Activated naive CD4-positive, alpha-beta T cell (primary cell): ENCODE data around the gene SEMA3B.
"Not testable (repeated sequence)": the region's sequence is repeated elsewhere in the genome, so short reads cannot be mapped to it uniquely, and the experiment has no call there.

Experiments used
- DNase-seq, 4 experiments: peaks; one replicate each; lab custom pipeline; 2025; lab: John Stamatoyannopoulos, UW

Gene SEMA3B

DNA sequence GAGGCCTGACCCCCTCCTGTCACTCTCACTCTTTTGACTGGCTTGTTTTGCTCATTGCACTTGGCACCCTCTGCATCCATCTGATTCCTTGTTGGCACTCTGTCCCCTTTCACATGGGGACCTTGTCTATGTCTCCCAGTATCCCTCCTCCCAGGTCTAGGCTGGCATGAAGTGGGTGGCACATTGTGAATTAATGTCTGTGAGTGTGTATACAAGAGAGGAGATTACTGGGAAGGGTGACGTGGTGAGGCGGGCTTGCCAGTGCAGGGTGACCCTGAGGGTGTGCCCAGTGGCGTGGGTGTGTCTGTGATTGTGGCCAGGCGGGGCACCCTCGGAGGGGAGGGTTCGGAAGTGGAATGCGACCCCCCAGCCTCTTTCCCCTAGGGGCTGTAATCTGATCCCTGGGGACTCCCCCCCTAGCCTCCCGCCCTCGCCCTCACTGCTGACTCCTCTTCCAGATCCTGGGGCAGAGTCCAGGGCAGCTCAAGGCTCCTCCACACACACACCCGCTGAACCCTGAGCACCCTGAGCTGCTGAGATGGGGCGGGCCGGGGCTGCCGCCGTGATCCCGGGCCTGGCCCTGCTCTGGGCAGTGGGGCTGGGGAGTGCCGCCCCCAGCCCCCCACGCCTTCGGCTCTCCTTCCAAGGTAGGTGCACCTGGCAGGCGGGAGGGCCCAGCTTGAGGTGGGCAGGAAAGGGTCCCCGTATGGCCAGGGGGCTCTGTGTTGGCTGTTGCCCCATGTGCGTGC, at the start of gene SEMA3B:
Gene SEMA3B, plus strand, starts transcription at position 445 of the 749 bp plus-strand sequence. Its CDS starts 94 bp downstream, at position 539.
- DNase-seq: no peak

DNA sequence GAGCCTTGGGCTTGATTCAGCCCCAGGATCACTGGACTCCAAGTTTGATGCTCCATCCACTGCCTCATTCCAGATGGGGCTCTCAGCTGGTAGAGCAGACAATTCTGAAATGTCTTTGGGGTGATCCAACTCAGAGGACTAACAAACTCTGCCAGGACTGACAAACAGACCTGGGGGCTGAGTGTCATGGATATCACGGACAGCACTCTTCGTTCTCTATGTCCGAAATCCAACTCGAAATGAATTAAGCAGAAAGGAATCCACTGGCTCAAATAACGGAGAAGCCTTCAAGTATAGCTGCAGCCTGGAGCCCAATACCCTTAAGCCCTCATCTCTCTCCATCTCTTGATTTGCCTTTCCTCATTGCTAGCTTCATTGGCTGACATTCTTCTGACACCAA, 49.7 kb upstream of the SEMA3B start:
- DNase-seq: no peak

DNA sequence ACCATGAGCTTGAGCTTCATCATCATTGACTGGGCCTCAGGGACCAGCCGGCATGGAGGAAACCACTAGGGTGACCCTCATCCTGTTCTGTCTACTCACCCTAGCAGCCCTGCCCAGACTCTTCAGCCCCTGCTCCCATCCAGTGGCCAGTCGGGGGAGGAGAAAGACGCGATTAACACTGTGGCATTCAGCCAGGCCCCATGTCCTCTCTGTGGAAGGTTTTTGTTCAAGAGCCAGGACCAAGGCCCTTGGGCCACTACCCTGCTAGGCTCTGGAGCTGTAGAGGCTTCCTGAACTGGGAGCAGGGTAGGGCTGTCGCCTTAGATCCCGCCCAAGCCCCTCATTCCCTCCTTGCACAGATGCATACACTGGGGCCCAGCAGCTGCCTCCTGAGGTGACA, 48.8 kb upstream of the SEMA3B start:
- DNase-seq: no peak

DNA sequence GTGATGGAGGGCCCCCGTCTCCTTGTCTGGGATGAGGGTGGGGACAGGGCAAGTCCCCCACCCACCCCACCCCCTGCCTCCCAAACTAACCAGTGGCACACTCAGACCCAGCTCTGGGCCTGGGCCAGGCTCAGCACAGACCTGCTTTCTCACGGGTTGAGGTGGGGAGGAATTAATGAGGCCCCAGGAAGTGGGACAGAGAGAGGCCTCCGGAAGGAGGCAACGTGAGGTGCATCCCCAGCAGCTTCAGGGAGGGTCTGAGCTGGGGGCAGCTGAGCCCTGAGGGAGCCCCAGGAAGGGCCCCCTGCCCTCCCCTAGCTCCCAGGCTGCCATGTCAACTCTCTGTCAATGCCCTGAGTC, 47.9 kb upstream of the SEMA3B start:
- no peak for DNase-seq

DNA sequence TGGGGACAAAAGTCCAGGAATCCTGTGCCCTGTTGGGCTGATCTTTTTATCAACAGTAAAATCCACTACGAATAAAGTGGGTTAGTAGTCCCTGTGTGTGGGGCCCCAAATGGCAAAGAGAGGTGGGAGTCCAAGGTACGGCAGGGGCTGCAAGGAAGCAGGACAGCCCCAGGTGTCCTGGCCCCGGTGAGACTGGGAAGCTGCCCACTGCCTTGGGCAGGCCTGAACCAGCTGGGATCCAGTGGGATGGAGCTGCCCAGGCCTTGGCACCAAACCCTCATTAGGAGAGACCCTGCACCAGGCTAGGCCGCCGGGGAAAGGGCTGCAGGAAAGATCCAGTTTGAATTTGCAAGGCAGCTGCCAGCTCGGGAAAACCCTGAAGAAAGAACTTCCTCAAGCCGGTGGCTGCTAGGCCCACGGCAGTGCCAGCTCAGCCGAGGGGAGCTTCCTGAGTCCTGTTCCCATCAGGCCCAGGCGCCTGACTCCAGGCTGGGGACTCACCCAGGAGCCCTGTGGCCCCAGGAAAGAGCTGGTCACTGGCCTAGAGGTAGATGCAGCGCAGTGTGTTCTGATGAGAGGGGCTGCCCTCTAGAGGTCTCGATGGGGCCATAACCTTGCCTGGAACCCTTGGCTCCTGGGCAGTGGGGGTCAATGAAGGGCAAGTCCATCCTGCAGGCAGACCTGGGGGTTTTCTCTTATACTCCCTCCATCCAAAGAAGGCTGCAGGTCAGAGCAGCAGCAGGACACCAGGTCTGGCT, 47.4 kb upstream of the SEMA3B start:
- DNase-seq: no peak

DNA sequence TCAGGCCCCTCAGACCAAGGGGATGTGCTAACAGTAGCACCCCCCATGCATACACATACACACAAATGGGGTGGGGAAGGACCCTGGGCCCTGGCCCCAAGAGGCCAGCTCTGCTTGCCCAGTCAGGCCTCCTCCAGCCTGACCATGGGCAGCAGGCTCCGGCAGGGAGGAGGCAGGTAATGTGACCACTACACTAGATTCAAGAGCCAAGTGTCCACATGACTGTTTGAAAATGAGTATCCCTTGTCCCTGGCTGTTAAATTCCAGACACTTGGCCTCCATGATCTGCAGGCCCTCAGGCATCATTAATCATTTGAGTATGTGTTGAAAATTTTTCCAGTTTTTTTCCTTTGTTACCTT, 46.8 kb upstream of the SEMA3B start:
- DNase-seq: no peak

DNA sequence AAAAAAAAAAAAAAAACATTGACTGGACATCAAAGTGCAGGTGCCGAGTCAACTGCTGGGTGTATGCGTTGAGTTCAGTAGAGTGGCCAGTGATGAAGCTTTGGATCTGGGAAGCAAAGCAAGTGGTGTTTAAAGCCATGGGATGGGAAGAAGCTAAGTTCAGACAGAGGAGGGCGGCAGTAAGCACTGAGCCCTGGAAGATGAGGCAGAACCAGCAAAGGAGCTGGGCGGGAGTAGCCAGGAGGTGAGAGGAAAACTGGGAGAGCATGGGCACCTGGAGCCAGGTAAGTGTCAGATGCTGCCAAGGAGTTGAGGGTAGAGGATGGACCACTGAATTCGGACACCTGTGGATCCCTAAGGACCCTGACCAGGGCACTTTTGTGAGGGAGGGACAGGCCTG, 44.3 kb upstream of the SEMA3B start:
- no peak for DNase-seq

DNA sequence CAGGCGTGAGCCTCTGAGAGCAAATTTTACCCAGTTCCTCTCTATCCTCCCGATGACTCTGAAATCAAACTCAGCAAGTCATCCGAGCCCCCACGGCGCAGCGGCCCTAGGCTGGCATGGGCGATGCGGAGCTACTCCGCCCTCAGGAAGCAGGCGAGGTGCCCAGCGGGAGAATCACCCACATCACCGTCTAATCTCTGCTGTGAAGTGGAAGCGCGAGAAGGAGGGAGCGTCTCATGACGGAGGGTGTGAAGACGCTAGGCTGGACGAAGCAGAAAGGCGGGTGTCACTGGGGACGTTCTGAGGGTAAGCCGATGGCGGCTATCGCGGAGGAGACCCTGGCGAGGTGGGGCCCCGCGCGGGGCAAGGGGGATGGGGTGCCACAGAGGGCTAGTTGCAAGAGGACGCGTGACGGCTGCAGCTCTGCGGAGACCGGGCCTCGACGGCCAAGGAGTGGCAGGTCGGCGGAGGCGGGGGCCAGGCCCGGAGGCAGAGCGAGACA, 42.0 kb upstream of the SEMA3B start:
- peak in 3 of 4 experiments; percentile 37 to 45 (median 42) for DNase-seq

DNA sequence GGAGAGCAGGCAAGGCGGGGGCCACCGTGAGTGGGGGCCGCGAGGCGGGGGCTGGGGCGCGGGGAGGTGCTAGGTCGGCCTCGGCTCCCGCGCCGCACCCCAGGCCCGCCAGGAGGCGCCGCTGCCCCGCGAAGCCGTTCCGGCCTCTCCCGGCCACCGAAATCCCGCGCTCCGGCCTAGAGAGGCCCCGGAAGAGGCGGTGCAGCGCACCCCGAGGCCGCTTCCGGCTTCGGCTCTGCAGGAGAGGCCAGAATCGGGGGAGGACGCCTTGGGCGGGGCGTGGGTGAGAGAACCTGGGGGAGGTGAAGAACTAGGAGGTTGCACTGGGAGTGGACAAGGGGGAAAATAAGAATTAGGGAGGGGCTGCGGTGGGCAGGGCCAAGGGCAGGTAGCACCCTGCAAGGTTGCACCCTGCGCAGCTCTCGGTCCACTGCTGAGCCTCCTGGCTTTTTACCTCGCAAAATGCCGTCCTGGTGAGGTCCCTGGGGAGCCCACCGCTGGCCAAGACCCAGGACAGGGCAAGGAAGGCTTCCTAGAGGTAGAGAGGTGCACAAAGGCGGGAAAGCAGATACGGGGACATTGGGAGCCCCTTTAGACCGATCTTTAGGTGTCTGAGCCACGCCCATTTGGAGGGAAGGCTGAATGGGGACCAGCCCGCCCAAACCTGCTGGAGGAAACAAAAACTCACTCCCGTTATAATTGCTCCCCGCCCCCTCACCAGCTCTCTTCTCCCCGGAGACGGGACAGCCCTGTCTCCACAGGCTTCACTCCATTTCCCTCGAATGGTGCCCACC, 41.4 kb upstream of the SEMA3B start:
- DNase-seq: peak; percentile 61 to 92 (median 72)

DNA sequence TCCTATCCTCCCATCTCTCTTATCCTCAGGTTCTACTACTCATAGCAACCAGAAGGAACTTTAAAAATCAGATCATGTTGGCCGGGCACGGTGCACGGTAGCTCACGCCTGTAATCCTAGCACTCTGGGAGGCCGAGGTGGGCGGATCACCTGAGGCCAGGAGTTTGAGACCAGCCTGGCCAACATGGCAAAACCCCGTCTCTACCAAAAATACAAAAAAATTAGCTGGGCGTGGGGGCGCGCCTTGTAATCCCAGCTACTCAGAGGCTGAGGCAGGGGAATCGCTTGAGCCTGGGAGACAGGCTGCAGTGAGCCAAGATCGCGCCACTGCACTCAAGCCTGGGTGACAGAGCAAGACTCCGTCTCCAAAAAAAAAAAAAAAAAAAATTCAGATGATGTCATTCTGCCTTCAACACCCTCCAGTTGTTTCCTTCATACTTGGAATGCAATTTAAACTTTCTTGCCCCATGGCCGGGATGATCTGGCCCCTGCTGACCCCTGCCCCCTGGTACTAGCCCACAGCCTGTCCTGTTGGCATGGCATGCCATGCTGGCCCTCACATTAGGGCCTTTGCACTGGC, 40.7 kb upstream of the SEMA3B start:
- not testable (repeated sequence) for DNase-seq

DNA sequence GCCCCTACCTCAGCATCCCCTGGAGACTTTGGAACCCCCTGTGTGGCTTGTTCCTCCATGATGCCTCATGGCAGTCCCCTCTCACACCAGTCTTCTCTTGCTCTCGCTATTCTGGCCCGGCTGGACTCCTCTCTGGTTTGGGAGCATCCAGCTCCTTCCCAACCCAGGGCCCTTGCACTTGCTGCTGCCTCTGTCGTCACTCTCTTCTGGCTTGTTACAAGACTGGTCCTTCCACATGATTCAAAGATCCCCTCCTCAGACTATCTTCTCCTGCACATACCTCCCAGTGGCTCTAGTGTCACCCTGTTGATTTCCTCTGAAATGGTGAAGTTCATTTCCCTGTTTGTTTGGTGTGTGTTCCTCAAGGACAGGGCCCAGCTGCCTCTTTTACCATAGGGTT, 39.5 kb upstream of the SEMA3B start:
- DNase-seq: no peak

DNA sequence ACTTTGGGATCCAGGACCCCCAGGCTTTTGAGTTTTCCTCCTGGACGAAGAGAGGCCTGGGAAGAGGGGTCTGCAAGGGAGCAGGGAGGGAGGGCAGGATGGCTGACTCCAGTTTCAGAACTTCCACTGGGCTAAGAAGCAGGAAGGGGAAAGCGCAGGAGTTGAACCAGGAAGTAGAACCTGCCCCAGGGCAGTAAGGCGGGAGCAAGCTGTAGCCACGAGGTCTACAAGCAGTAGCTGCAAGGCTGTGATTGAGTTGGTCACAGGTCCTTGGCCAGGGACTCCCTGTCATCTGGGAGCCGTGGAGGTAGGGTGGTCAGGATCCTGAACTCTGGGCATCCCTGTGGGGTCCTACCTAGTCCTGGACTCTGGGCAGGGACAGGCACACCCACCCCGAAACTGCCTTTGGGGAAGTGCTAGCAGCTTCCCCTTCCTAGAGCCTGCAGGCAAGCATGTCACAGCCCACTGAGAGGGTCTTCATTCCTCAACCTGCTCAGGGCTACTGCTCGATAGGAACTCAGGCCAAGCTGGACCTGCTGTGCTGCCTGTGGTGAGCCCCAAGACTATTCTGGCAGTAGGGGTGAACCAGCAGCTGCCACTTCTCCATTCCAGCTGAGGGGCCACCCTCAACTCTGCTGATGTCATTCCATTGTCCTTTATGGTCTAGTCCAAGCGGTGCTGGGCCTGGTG, 38.7 kb upstream of the SEMA3B start:
- DNase-seq: no peak

DNA sequence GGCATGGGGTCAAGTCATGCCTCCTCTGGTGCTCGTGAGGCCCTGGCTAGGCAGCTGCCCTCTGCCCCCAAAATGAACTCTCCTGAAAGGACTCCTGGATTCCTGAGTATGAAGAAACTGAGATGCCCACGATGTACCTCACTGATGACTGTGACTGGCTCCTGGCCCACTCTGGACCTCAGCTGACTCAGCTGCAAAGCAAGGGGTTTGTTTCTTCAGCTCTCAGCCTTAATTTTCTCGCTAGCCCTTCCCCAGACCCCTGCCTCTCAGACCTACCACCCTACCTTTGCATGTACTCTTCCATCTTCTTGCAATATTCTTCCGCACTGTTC, 38.2 kb upstream of the SEMA3B start:
- no peak for DNase-seq

DNA sequence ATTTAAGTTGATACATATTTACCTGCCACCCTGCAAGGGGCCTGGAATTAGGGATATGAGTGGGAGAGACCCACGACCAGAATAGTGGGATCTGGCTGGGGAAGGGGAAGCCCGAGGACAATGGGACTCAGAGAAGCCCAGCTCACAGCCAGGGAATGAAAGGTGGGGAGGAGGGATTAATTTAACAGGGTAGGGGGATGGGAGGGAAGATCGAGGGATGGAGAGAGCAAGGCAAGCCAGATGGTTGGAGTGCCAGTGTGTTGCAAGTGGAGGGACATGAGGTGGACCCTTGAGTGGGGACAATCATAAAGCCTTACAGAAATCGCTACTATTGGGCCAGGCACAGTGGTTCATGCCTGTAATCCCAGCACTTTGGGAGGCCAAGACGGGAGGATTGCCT, 37.4 kb upstream of the SEMA3B start:
- no peak for DNase-seq

DNA sequence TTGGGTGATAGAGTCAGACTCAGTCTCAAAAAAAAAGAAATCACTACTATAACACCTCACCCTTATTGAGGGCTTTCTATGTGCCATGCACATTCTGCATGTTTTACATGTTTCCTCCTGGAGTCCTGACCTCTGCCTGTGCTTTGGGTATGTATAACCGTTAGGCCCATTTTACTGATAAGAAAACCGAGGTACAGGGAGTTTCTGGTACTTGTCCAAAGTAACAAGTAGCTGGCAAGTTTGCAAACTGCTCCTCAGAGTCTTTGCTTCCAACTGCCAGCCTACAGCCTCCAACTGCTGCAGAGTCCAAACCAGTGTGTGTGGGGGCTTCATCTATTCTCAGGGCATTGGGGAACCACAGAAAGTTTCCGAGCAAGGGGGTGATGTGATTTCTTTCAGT, 36.6 kb upstream of the SEMA3B start:
- no peak for DNase-seq

DNA sequence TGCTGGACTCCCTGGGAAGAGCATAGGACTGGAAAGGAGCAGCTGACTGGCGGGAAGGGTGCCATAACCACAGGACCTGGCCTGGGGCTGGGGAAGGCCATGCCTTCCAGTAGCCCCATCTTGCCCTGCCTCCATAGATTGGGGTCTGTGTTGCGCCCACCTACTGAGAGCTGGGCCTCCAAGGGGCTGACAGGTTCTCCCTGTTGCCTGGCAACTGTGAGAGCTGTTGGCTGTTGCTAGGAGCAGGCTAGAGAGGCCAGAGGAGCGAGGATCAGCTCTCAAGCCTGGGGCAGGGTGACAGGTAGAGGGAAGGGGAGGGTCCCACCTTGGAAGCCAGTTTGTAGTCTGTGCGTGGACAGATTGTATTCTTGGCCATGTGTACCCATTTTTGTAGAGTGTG, 35.8 kb upstream of the SEMA3B start:
- DNase-seq: no peak

DNA sequence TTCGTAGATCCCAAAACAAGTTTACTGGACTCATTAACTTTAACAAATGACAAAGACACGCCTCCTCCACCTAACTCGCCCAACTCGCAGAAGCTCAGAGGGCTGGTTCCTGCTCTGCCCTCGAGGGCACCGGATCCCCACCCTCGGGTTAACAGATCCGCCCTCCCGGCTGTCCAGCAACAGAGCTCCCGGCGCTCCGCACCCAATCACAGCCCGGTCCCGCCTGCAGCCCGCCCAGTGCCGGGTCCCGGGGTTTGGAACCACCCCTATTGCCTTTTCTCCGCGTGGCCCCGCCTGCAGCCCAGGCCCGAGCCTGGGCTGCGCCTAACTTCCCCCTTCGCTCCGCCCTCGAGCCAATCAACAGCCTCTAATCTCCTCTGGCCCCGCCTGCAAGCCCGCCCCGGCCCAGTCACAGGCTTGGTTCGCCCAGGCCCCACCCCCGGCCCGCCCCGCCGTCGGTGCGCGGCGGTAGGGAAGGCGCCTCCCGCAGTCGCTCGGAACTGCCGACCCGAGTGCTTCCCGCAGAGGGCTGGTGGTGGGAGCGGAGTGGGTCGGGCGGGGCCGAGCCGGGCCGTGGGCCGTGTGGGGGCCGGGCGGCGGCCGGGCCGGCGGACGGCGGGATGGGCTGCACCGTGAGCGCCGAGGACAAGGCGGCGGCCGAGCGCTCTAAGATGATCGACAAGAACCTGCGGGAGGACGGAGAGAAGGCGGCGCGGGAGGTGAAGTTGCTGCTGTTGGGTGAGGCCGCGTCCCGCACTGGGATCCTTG, 33.0 kb upstream of the SEMA3B start, which contains the start of gene GNAI2:
Gene GNAI2, plus strand, starts transcription at position 489 of the 768 bp plus-strand sequence. Its CDS starts 132 bp downstream, at position 621.
- peak; percentile 94 to 99 (median 96) for DNase-seq

DNA sequence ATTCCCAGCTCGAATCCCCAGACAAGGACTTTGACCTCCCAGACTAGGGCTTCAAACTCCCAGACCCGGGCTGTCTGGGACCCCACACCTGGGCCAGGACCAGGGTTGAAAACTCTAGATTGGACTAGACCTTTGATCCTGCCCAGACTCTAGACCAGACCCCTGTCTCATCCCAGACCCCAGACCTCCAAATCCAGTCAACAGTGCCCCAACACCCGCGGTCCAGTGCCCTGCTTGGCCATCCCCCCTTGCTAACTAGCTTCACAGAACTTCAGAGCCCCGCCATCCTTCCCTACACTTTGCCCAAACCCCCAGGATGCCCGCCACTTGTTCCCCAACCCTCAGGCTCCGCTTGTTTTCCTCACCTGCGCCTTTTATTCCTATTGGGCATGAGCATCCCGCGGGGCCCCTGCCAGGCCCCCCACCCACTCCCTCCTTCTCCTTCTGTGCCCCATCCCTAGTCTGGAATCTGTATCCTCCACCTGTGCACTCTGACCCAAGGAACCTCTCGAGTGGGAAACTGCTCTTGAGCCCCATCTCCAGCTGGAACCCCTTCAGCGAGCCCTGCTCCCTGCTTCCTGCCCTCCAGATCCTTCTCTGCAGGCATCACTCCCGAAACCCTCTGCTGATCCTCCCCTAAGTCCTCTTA, 32.3 kb upstream of the SEMA3B start:
- DNase-seq: no peak

DNA sequence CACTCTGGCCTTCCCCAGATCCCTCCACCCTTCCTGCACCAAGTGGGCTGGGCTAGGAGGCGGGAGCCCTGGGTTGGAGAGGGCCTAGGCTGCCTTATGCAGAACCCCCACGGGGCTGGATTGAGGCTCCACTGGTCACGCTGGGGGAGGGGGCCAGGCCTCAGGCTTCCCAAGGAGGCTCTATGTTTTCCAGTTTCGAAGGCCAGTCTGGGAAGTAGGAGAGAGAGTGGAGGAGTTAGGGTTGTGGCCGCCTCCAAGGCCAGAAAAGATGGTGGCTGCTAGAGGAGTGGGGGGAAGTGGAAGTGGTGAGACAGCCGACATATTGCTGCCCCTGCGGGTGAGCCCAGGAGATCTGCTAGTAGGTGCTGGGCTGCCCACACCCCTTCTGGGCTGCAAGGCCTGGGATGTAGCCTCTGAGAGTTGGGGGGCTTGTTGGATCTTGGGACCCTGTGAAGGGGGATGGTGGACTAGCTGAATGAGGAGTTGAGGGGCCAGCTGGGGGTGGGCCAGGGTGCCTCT, 31.8 kb upstream of the SEMA3B start:
- peak in 1 of 4 experiments; percentile 30 for DNase-seq
